Thoracic aorta (tissue), 2 donors: ENCODE results near the gene KLRB1. TPM values are rescaled to one million over a fixed set of nuclear protein-coding genes. Genes with fewer than 3 reads are reported as not detected.
"Not testable (repeated sequence)": the region's sequence is repeated elsewhere in the genome, so short reads cannot be mapped to it uniquely, and the experiment has no call there.

ENCODE experiments used
- ATAC-seq: fragments of 150-250 bp; one replicate; pipeline ENCODE4 v1.8.0; 2017; ENCODE audit warnings: low read depth; ENCODE audit not compliant: insufficient number of reproducible peaks, low FRiP score
- DNase-seq: peaks from one replicate; pipeline ENCODE4 v3.0.0-alpha.2; 2020; ENCODE audit warnings: low spot score
- H3K27ac ChIP-seq, 2 donors: fragments of 200-600 bp; sonication (generic); 1 replicate in 1 of 2; 2 replicates in 1 of 2; pipeline ENCODE4 v1.5.1; 2016; ENCODE audit warnings: mild to moderate bottlenecking in 2 of 2, moderate library complexity in 2 of 2
- H3K27me3 ChIP-seq: fragments of 200-600 bp; sonication (generic); replicated peaks from 2 replicates; pipeline ENCODE4 v1.6.0; 2016; ENCODE audit warnings: mild to moderate bottlenecking; ENCODE audit not compliant: insufficient read depth
- H3K36me3 ChIP-seq: fragments of 200-600 bp; sonication (generic); one replicate; pipeline ENCODE4 v1.5.1; 2016
- H3K4me1 ChIP-seq, 2 donors: fragments of 200-600 bp; sonication (generic); 1 replicate in 1 of 2; 2 replicates in 1 of 2; pipeline versions ENCODE4 v1.5.1 to v1.6.0; 2016; ENCODE audit warnings: low read depth in 2 of 2, mild to moderate bottlenecking in 1 of 2; ENCODE audit not compliant: control insufficient read depth in 1 of 2
- H3K4me3 ChIP-seq: fragments of 200-600 bp; sonication (generic); 2 replicates; pipeline ENCODE4 v1.5.1; 2016; ENCODE audit warnings: mild to moderate bottlenecking
- H3K9me3 ChIP-seq: fragments of 200-600 bp; sonication (generic); 2 replicates; pipeline ENCODE4 v1.5.1; 2016
- total RNA-seq, 2 donors: library from RNA; depleted of rRNA; stranded (reverse); fragments of >200 nt; gene quantifications; one replicate each; pipeline versions ENCODE4 v1.1.0 to v1.2.3, GENCODE V29; 2016
- TF ChIP-seq, protein P1 (sequence below): fragments of 200-600 bp; sonication (generic); IDR thresholded peaks from one replicate; pipeline ENCODE4 v1.5.1; 2019; ENCODE audit warnings: antibody characterized with exemption

The KLRB1 gene
- total RNA-seq, 2 donors from 2014 or later: 1.6 TPM; not detected in 1

DNA sequence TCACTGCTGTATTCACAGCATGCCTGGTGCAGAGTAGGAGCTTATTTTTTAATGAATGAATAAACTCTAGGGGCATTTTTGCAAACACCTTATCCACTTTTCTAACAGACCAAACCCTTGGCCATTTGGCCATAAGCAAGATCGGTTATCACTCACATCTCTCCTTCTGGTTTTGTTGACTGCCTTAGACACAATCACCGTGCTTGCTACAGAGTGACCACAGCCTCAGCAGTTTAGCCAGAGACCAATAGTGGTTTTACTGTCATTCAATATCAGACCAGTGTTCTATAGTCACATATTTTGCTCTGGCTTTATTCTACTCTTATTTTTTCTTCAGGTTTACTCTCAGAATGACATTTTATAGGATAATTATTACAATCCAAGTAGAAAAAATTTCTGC, 2.2 kb downstream of the KLRB1 start:
- DNase-seq: no peak
- no peak for ATAC-seq
- Histone ChIP-seq H3K36me3 (no peaks in the 10 kb centered on the region), H3K27me3 (no peaks in the 10 kb centered on the region), H3K27ac (no peak overlapping the region), H3K4me1 (no peaks in the 10 kb centered on the region), H3K9me3 (no peaks in the 10 kb centered on the region), H3K4me3 (no peak overlapping the region)
- TF ChIP-seq, protein P1, sequence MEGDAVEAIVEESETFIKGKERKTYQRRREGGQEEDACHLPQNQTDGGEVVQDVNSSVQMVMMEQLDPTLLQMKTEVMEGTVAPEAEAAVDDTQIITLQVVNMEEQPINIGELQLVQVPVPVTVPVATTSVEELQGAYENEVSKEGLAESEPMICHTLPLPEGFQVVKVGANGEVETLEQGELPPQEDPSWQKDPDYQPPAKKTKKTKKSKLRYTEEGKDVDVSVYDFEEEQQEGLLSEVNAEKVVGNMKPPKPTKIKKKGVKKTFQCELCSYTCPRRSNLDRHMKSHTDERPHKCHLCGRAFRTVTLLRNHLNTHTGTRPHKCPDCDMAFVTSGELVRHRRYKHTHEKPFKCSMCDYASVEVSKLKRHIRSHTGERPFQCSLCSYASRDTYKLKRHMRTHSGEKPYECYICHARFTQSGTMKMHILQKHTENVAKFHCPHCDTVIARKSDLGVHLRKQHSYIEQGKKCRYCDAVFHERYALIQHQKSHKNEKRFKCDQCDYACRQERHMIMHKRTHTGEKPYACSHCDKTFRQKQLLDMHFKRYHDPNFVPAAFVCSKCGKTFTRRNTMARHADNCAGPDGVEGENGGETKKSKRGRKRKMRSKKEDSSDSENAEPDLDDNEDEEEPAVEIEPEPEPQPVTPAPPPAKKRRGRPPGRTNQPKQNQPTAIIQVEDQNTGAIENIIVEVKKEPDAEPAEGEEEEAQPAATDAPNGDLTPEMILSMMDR: no peak

DNA sequence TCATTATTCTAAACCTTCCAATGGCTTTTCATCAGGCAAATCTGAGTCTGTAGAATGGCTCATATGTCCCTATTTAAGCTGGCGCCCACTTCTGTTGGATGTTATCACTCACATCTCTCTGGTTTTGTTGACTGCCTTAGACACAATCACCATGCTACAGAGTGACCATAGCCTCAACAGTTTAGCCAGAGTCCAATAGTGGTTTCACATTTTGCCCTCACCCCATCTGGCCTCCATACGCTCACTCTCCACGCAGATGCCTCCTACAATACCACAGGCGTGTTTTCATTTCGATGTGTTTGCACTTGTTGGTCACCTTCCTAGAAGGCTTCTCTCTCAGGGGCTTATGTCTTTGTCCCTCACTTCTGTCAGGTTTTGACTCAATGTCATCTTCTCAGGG, 3.4 kb downstream of the KLRB1 start:
- Histone ChIP-seq H3K36me3 (no peaks in the 10 kb centered on the region), H3K4me1 (no peaks in the 10 kb centered on the region), H3K4me3 (no peak overlapping the region), H3K9me3 (no peaks in the 10 kb centered on the region), H3K27me3 (no peaks in the 10 kb centered on the region), H3K27ac (no peak overlapping the region)
- DNase-seq (no peak), ATAC-seq (no peak)
- TF ChIP-seq, protein P1: no peak

DNA sequence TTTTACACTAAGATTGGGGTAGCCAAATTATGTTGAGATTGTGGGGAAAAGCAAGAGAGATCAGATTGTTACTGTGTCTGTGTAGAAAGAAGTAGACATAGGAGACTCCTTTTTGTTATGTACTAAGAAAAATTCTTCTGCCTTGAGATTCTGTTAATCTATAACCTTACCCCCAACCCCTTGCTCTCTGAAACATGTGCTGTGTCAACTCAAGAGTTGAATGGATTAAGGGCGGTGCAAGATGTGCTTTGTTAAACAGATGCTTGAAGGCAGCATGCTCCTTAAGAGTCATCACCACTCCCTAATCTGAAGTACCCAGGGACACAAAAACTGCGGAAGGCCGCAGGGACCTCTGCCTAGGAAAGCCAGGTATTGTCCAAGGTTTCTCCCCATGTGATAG, 7.3 kb downstream of the KLRB1 start:
- ATAC-seq, H3K36me3 ChIP-seq, H3K9me3 ChIP-seq, H3K27ac ChIP-seq, H3K4me3 ChIP-seq, DNase-seq, H3K4me1 ChIP-seq, H3K27me3 ChIP-seq: not testable (repeated sequence)

DNA sequence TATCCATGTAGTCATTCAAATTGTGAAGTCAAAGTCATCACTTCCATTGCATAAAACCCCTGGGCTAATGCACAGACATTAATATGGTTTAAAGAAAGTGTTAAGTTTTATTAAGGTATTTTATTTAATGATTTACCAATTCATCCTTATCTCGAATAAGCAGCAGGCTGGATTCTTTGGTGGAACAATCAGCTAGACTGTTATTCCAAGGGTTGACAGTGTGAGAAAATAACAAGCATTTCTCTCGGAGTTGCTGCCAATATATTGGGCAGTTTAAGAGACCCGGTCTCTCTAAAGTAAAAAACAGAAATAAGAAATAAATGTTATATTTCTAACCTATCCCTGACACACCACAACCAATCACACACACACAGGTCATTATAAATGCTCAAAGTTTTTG, 9.4 kb downstream of the KLRB1 start:
- no peak for ATAC-seq

DNA sequence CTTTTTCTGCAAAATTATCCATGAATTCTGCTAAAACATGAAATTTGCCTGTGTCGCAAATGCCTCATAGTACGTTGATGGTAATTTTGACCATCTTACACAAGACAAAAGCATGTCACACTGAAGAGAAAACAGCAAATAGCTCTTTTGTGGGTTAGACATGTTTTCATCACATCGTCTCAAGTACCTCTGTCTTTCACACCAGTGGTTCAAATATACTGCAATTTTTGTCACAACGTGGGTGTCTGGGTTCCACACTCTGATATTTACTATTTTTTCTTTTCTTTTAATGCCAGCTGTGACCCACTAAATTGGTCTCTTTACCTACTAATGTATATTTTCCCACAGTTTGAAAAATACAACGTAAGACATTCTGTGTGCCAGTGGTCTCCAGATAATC, 10.4 kb downstream of the KLRB1 start:
- ATAC-seq: no peak
- no peaks in the 10 kb centered on the region for H3K36me3 ChIP-seq
- no peaks in the 10 kb centered on the region for H3K4me1 ChIP-seq
- H3K27me3 ChIP-seq: no peaks in the 10 kb centered on the region
- H3K4me3 ChIP-seq: no peak overlapping the region
- H3K27ac ChIP-seq: no peak overlapping the region
- no peaks in the 10 kb centered on the region for H3K9me3 ChIP-seq
- DNase-seq: no peak
- TF ChIP-seq, protein P1: no peak

More for the DNA sequence above, 9.4 kb downstream of the KLRB1 start:
- no peaks in the 10 kb centered on the region for H3K4me1 ChIP-seq
- H3K27ac ChIP-seq: no peak overlapping the region
- TF ChIP-seq, protein P1: no peak
- no peaks in the 10 kb centered on the region for H3K9me3 ChIP-seq
- no peaks in the 10 kb centered on the region for H3K27me3 ChIP-seq
- no peak overlapping the region for H3K4me3 ChIP-seq
- H3K36me3 ChIP-seq: no peaks in the 10 kb centered on the region
- DNase-seq: no peak

DNA sequence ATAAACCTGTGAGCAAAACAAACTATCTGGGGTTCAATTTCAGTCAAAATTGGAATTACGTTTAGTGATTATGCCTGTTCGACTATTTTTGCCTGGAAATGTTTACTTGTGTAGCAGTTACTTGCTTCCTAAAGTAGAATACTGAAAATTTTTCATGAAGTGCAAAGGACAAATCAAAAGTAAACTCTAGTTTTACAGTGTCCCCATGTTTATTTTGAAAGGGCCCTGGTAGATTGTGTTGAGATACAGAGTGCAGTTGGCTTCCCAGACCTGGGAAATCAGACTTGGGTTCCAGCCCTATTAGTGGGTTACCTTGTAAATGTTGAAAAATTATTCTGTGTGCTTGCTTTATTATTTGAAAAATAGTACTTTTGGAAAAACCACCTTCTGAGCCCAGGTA, 17.3 kb downstream of the KLRB1 start:
- Histone ChIP-seq H3K27me3 (no peaks in the 10 kb centered on the region), H3K36me3 (no peaks in the 10 kb centered on the region), H3K4me1 (no peaks in the 10 kb centered on the region), H3K9me3 (no peaks in the 10 kb centered on the region), H3K27ac (no peak overlapping the region), H3K4me3 (no peak overlapping the region)
- TF ChIP-seq, protein P1: no peak
- no peak for DNase-seq
- no peak for ATAC-seq
